ENCODE measurements around the gene GVQW3. TPM values are rescaled to one million over a fixed set of nuclear protein-coding genes. Genes with fewer than 3 reads are reported as not detected.

GVQW3 gene
- total RNA-seq, 1 experiment from 2014 or later, result 6.2 TPM

DNA sequence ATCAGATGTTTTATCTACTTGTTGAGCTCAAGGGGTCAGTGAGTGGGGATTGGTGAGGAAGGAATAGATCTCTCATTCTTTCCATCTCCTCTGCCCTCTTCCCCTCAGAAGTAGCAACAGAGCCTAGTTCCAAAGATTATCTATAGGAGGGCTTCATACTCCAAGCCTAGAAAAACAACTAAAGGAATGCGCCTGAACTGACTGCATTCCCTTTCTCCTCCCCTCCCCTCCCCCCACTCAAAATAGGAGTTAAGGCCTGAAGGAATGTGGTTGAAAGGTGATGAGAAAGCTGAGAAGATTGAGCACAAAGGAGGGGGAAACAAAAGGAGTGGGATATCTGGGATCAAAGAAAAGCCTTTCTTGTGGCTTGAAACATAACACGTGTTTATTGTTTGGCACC, 74.2 kb downstream of the GVQW3 start:
- intact Hi-C loops (cut with micrococcal nuclease; ENCODE audit: unreplicated experiment), result no loop called here

DNA sequence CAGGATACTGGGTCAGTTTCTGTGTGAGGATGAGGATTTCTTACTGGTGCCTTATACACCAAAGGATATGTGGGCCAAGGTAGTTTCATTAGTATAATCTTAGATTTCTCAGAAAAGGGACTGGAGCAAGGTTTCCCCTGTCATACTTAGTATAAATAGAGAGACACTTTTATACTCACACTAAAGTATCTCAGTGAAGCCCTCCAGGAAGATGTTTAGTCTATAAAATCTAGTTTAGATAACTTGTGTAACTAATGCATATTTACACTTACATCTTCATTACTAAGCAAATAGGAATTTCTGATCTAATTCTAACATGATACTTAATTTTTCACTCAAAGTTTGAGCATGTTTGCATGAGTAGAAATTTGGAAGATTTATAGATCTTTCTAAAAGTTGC, 74.8 kb downstream of the GVQW3 start:
- Histone ChIP-seq H3K4me3 (ENCODE audit: low read depth, low read length, poor library complexity, severe bottlenecking) (no peak overlapping the region), H3K9me3 (ENCODE audit: low read depth, low read length, poor library complexity, severe bottlenecking) (no peaks in the 10 kb centered on the region), H3K27me3 (replicated peaks; ENCODE audit: insufficient read depth, low read depth, low read length, poor library complexity) (no peaks in the 10 kb centered on the region), H3K27ac (ENCODE audit: low read depth, low read length, poor library complexity, severe bottlenecking) (no peak overlapping the region), H3K4me1 (ENCODE audit: insufficient read depth, low read length, poor library complexity, severe bottlenecking) (peaks cover 12% of the 10 kb centered on the region), H3K36me3 (ENCODE audit: insufficient read depth, low read length, poor library complexity, severe bottlenecking) (peaks cover 27% of the 10 kb centered on the region)
- TF ChIP-seq CTCF (conservative IDR thresholded peaks at IDR 0.05; ENCODE audit: low read depth, low read length), result no peak
- ChIA-PET CTCF (no interaction called here), POLR2A (ENCODE audit: low non-redundant PET) (no interaction called here)
- no TSS peak for BruUV-seq (replicated peaks)
- intact Hi-C loops (cut with micrococcal nuclease; ENCODE audit: unreplicated experiment), result no loop called here
- no peak for DNase-seq (ENCODE audit: low spot score)

More for the DNA sequence above, 74.2 kb downstream of the GVQW3 start:
- Histone ChIP-seq H3K4me1 (ENCODE audit: insufficient read depth, low read length, poor library complexity, severe bottlenecking) (peaks cover 12% of the 10 kb centered on the region), H3K9me3 (ENCODE audit: low read depth, low read length, poor library complexity, severe bottlenecking) (no peaks in the 10 kb centered on the region), H3K27ac (ENCODE audit: low read depth, low read length, poor library complexity, severe bottlenecking) (no peak overlapping the region), H3K4me3 (ENCODE audit: low read depth, low read length, poor library complexity, severe bottlenecking) (no peak overlapping the region), H3K36me3 (ENCODE audit: insufficient read depth, low read length, poor library complexity, severe bottlenecking) (peaks cover 27% of the 10 kb centered on the region), H3K27me3 (replicated peaks; ENCODE audit: insufficient read depth, low read depth, low read length, poor library complexity) (no peaks in the 10 kb centered on the region)
- CTCF ChIA-PET, result no interaction called here
- BruUV-seq (replicated peaks), result no TSS peak
- DNase-seq (ENCODE audit: low spot score), result no peak
- POLR2A ChIA-PET (ENCODE audit: low non-redundant PET), result no interaction called here
- TF ChIP-seq EZH2 (IDR thresholded peaks at IDR 0.05; ENCODE audit: borderline replicate concordance, low read depth, low read length, poor library complexity, severe bottlenecking) (no peak), CTCF (conservative IDR thresholded peaks at IDR 0.05; ENCODE audit: low read depth, low read length) (no peak)

DNA sequence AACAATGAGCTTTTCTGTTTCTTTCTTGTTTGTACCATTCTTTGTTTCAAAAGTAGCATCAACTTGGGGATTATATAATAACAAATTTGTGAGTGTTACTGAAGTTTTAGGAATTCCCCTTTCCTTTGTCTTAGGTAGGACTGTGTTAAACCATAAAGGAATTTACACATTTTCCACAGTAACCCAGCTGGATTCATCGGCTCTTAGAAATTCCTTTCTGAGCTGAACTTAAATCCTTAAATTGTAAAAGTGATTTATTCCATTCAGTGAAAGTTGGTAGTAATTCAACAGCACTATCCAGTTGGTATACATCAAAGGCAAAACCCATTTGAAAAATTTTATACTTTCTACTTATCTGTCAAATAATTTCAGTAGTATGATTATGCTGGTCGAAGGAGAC, 75.4 kb downstream of the GVQW3 start:
- ChIA-PET CTCF (no interaction called here), POLR2A (ENCODE audit: low non-redundant PET) (no interaction called here)
- no peak for DNase-seq (ENCODE audit: low spot score)
- BruUV-seq (replicated peaks), result no TSS peak
- no peak for TF ChIP-seq EZH2 (IDR thresholded peaks at IDR 0.05; ENCODE audit: borderline replicate concordance, low read depth, low read length, poor library complexity, severe bottlenecking)
- TF ChIP-seq CTCF (conservative IDR thresholded peaks at IDR 0.05; ENCODE audit: low read depth, low read length), result no peak
- H3K9me3 ChIP-seq (ENCODE audit: low read depth, low read length, poor library complexity, severe bottlenecking), result no peaks in the 10 kb centered on the region
- intact Hi-C loops (cut with micrococcal nuclease; ENCODE audit: unreplicated experiment), result no loop called here
- peaks cover 27% of the 10 kb centered on the region for H3K36me3 ChIP-seq (ENCODE audit: insufficient read depth, low read length, poor library complexity, severe bottlenecking)
- H3K4me3 ChIP-seq (ENCODE audit: low read depth, low read length, poor library complexity, severe bottlenecking), result no peak overlapping the region
- H3K4me1 ChIP-seq (ENCODE audit: insufficient read depth, low read length, poor library complexity, severe bottlenecking), result peaks cover 12% of the 10 kb centered on the region
- H3K27ac ChIP-seq (ENCODE audit: low read depth, low read length, poor library complexity, severe bottlenecking), result no peak overlapping the region
- no peaks in the 10 kb centered on the region for H3K27me3 ChIP-seq (replicated peaks; ENCODE audit: insufficient read depth, low read depth, low read length, poor library complexity)

Other genes starting within 250 kb of the GVQW3 start
- 0.94 and 1.2 TPM in 2 replicates for gene WNT11, start 174.8 kb upstream of the GVQW3 start, total RNA-seq (2021)
- gene THAP12, start 191 bp upstream of the GVQW3 start, total RNA-seq (2021), result 53.1 and 55.3 TPM in 2 replicates
- 52.4 TPM in 2 replicates for gene EMSY, start 63.7 kb downstream of the GVQW3 start, total RNA-seq (2021)